MM.1S (cell line): Measurements from ENCODE around the gene WDFY2.

Experiments used
- DNase-seq: peaks from one replicate; pipeline ENCODE4 v3.0.0-alpha.2; 2015
- H2AFZ ChIP-seq: fragments of 300-600 bp; sonication (generic); 2 replicates; pipeline ENCODE4 v1.6.0; 2016; ENCODE audit warnings: antibody characterized with exemption, low read length
- H3F3A ChIP-seq: fragments of 300-600 bp; sonication (generic); 2 replicates; pipeline ENCODE4 v1.6.1; 2016; ENCODE audit warnings: mild to moderate bottlenecking, antibody characterized with exemption, low read length, moderate library complexity, mixed read lengths; ENCODE audit not compliant: insufficient read depth
- H3K27ac ChIP-seq: fragments of 300-600 bp; sonication (generic); 2 replicates; pipeline ENCODE4 v1.5.1; 2016; ENCODE audit warnings: mild to moderate bottlenecking, low read length
- H3K27me3 ChIP-seq: fragments of 300-600 bp; sonication (generic); replicated peaks from 2 replicates; pipeline ENCODE4 v1.6.0; 2016; ENCODE audit warnings: low read length; ENCODE audit not compliant: insufficient read depth
- H3K36me3 ChIP-seq: fragments of 300-600 bp; sonication (generic); replicated peaks from 2 replicates; pipeline ENCODE4 v1.6.1; 2016; ENCODE audit warnings: mild to moderate bottlenecking, low read length, mixed read lengths; ENCODE audit not compliant: insufficient read depth
- H3K4me1 ChIP-seq: fragments of 300-600 bp; sonication (generic); 2 replicates; pipeline ENCODE4 v1.6.1; 2016; ENCODE audit warnings: low read length, mixed read lengths
- H3K4me2 ChIP-seq: fragments of 300-600 bp; sonication (generic); 2 replicates; pipeline ENCODE4 v1.6.0; 2016; ENCODE audit warnings: low read depth, low read length
- H3K4me3 ChIP-seq: fragments of 300-600 bp; sonication (generic); 2 replicates; pipeline ENCODE4 v1.5.1; 2016; ENCODE audit warnings: low read length, mixed read lengths
- H3K79me2 ChIP-seq: fragments of 300-600 bp; sonication (generic); 2 replicates; pipeline ENCODE4 v1.6.1; 2016; ENCODE audit warnings: mixed run types, low read length, mixed read lengths
- H3K9ac ChIP-seq: fragments of 300-600 bp; sonication (generic); 2 replicates; pipeline ENCODE4 v1.6.1; 2016; ENCODE audit warnings: low read length, mixed read lengths
- H3K9me2 ChIP-seq: fragments of 300-600 bp; sonication (generic); replicated peaks from 2 replicates; pipeline ENCODE4 v1.6.1; 2016; ENCODE audit warnings: mild to moderate bottlenecking, low read length, mixed read lengths; ENCODE audit not compliant: insufficient read depth
- H3K9me3 ChIP-seq: fragments of 300-600 bp; sonication (generic); replicated peaks from 2 replicates; pipeline ENCODE4 v1.6.1; 2016; ENCODE audit warnings: mild to moderate bottlenecking, low read length, mixed read lengths; ENCODE audit not compliant: insufficient read depth
- H4K20me1 ChIP-seq: fragments of 300-600 bp; sonication (generic); 2 replicates; pipeline ENCODE4 v1.6.1; 2016; ENCODE audit warnings: mild to moderate bottlenecking, low read length, moderate library complexity, mixed read lengths; ENCODE audit not compliant: insufficient read depth
- EZH2 ChIP-seq: fragments of 300-600 bp; sonication (generic); optimal IDR thresholded peaks from 2 replicates; pipeline ENCODE3; 2017; ENCODE audit warnings: low read depth, mild to moderate bottlenecking, antibody characterized with exemption, low read length, mixed read lengths
- EZH2phosphoT487 ChIP-seq: fragments of 300-600 bp; sonication (generic); IDR thresholded peaks from 2 replicates; pipeline ENCODE4 v1.6.1; 2018; ENCODE audit warnings: antibody characterized with exemption, low read length
- TF ChIP-seq, protein P1 (sequence below): fragments of 300-600 bp; sonication (generic); IDR thresholded peaks from 2 replicates; pipeline ENCODE4 v1.5.1; 2016; ENCODE audit warnings: antibody characterized with exemption, low read length, mixed read lengths

WDFY2 gene

DNA sequence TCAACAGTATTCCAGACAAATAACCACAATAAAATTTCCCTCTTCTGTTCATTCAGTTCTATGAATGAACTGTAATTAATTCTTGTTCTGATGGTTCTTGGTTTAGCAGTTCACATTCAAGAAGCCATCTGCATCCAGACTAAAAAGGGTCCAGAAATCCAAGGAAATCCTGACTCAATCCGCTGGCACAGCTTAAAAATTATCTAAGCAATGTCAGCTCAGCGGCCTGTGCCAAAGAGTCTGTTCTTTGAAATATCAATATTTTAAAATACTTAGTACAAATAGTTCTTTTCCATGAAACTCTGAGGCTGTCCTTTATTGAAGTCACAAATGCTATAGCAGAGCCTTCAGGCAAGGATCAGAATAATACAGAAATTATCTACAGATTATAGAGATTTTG is 162.5 kb downstream of the WDFY2 start:
- Histone ChIP-seq H3K4me1 (no peaks in the 10 kb centered on the region), H3F3A (no peaks in the 10 kb centered on the region)

DNA sequence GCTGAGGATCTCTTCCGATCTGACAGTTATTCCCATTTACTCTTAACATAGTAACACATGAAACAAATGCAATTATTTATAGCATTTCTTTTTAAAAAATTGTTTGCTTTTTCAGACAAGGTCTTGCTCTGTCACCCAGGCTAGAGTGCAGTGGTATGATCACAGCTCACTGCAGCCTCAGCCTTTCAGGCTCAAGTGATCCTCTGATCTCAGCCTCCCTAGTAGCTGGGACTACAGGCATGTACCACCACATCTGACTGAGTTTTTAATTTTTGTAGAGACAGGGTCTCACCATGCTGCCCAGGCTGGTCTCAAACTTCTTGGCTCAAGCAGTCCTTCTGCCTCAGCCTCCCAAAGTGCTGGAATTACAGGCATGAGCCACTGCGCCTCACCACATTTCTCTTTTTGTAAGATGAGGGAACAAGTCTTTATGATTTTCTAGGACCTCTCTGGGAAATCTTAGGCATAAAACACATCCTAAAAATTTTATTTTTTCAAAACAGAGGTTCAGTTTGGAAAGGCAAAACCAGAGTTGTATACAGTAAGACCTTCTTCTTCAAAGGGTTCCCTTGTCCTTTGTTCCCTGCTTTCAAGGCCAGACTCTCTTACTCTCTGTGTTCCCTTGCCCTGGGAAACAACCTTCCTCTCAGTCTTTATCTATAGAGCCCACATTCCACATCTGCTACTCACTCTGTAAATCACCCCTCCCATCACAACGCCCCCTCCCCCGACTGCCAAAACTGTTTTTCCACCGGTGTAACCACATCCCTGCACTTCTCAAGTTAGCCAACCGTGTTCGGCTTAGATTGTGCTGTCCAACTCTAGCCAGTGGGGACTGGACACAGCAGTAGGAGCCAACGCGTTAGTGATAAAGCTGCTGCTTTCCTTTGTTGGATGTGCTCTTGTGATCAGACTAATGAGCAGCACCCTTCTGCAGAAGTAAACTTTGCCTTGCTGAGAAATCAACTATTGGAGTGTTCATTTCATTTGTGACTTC is 163.5 kb downstream of the WDFY2 start:
- Histone ChIP-seq H3K9ac (no peak overlapping the region), H3K9me2 (no peaks in the 10 kb centered on the region), H3K36me3 (no peaks in the 10 kb centered on the region), H3F3A (no peaks in the 10 kb centered on the region), H3K27ac (no peak overlapping the region), H3K4me2 (no peak overlapping the region), H3K9me3 (no peaks in the 10 kb centered on the region), H2AFZ (no peak overlapping the region), H4K20me1 (no peaks in the 10 kb centered on the region), H3K4me3 (no peak overlapping the region), H3K4me1 (no peaks in the 10 kb centered on the region), H3K79me2 (no peaks in the 10 kb centered on the region), H3K27me3 (no peaks in the 10 kb centered on the region)
- no peak for DNase-seq
- TF ChIP-seq, protein P1, sequence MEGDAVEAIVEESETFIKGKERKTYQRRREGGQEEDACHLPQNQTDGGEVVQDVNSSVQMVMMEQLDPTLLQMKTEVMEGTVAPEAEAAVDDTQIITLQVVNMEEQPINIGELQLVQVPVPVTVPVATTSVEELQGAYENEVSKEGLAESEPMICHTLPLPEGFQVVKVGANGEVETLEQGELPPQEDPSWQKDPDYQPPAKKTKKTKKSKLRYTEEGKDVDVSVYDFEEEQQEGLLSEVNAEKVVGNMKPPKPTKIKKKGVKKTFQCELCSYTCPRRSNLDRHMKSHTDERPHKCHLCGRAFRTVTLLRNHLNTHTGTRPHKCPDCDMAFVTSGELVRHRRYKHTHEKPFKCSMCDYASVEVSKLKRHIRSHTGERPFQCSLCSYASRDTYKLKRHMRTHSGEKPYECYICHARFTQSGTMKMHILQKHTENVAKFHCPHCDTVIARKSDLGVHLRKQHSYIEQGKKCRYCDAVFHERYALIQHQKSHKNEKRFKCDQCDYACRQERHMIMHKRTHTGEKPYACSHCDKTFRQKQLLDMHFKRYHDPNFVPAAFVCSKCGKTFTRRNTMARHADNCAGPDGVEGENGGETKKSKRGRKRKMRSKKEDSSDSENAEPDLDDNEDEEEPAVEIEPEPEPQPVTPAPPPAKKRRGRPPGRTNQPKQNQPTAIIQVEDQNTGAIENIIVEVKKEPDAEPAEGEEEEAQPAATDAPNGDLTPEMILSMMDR, result no peak
- TF ChIP-seq EZH2 (no peak), EZH2phosphoT487 (no peak)

More for the DNA sequence above, 162.5 kb downstream of the WDFY2 start:
- no peak overlapping the region for H3K27ac ChIP-seq
- no peak for DNase-seq
- no peak overlapping the region for H3K9ac ChIP-seq
- no peaks in the 10 kb centered on the region for H3K36me3 ChIP-seq
- TF ChIP-seq, protein P1, result no peak
- TF ChIP-seq EZH2, result no peak
- no peak for TF ChIP-seq EZH2phosphoT487
- no peak overlapping the region for H3K4me3 ChIP-seq
- no peak overlapping the region for H2AFZ ChIP-seq
- H4K20me1 ChIP-seq, result no peaks in the 10 kb centered on the region
- no peaks in the 10 kb centered on the region for H3K9me2 ChIP-seq
- no peaks in the 10 kb centered on the region for H3K79me2 ChIP-seq
- no peaks in the 10 kb centered on the region for H3K9me3 ChIP-seq
- no peaks in the 10 kb centered on the region for H3K27me3 ChIP-seq
- H3K4me2 ChIP-seq, result no peak overlapping the region

DNA sequence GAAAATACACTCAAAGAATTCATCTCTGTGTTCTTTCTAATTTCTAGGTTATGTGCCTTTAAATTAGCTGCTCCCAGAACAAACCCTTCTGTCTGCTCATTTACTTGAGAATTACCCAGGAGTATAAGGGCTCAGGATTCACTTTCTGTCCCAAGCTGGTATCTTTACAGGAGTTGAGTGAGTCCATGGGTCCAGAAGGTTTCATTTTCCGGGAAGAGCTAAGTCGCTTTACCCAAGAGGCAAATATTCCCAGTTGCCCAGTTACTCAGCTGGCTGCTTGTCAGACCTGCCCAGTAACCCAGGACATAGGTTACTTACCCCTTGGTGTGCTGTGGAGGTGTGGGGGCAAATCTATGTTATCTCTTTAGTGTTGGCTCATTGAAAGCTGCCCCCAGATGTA is 172.4 kb downstream of the WDFY2 start:
- Histone ChIP-seq H3K4me1 (no peaks in the 10 kb centered on the region), H3K9ac (no peak overlapping the region), H3K27me3 (no peaks in the 10 kb centered on the region), H3K27ac (no peak overlapping the region), H3K9me3 (no peaks in the 10 kb centered on the region), H3K36me3 (no peaks in the 10 kb centered on the region), H3K4me2 (no peak overlapping the region), H3K79me2 (no peaks in the 10 kb centered on the region), H2AFZ (no peak overlapping the region), H3K4me3 (no peak overlapping the region), H4K20me1 (no peaks in the 10 kb centered on the region), H3F3A (no peaks in the 10 kb centered on the region), H3K9me2 (no peaks in the 10 kb centered on the region)
- no peak for DNase-seq
- no peak for TF ChIP-seq EZH2phosphoT487
- TF ChIP-seq, protein P1, result no peak
- TF ChIP-seq EZH2, result no peak
